A549 (cell line): ENCODE data around the gene CLHC1. TPM values are rescaled to one million over a fixed set of nuclear protein-coding genes. Genes with fewer than 3 reads are reported as not detected.
"Not testable (repeated sequence)": the region's sequence is repeated elsewhere in the genome, so short reads cannot be mapped to it uniquely, and the experiment has no call there.

Experiments
- ATAC-seq, 2 experiments: fragments of 200-7000 bp in 1 of 2; fragments of >200 bp in 1 of 2; cut with Nextera tagmentation in 1 of 2; cut with Tn5 transposase in 1 of 2; 3 replicates each; pipeline versions ENCODE4 v1.8.0 to v1.9.1; 2018 to 2020; ENCODE audit warnings: mild to moderate bottlenecking in 1 of 2, moderate library complexity in 1 of 2
- CTCF ChIA-PET: fragments of 300-600 bp; sonication (Branson Sonifier 250); formaldehyde crosslinking; extraction: SDS; loops from one replicate; lab custom pipeline; 2021; ENCODE audit warnings: antibody characterized with exemption, inconsistent platforms; lab: Yijun Ruan, JAX
- POLR2A ChIA-PET: fragments of 350-600 bp; formaldehyde crosslinking; extraction: SDS; loops from one replicate; lab custom pipeline; 2021; ENCODE audit warnings: antibody characterized with exemption, inconsistent platforms; lab: Yijun Ruan, JAX
- DNase-seq, 2 experiments: peaks; one replicate each; pipeline versions ENCODE4 v3.0.0 to v3.0.0-alpha.2; 2011 to 2016; ENCODE audit warnings: low read depth in 1 of 2, low spot score in 1 of 2
- FAIRE-seq: peaks from 2 replicates; lab custom pipeline; 2011; peaks lifted over from hg19 to GRCh38; lab: Jason Lieb, UNC
- H3K27ac ChIP-seq, 2 experiments: fragments of >200 bp; sonication (Bioruptor Twin); formaldehyde crosslinking; 3 replicates each; pipeline ENCODE4 v1.5.1; 2016 to 2017
- H3K4me1 ChIP-seq: fragments of >200 bp; sonication (Bioruptor Twin); formaldehyde crosslinking; 3 replicates; pipeline ENCODE4 v1.6.1; 2016
- H3K4me2 ChIP-seq: fragments of >200 bp; sonication (Bioruptor Twin); formaldehyde crosslinking; 3 replicates; pipeline ENCODE4 v1.6.1; 2016
- H3K4me3 ChIP-seq: fragments of >200 bp; sonication (Bioruptor Twin); formaldehyde crosslinking; 3 replicates; pipeline ENCODE4 v1.5.1; 2016
- H3K9me3 ChIP-seq: fragments of >200 bp; sonication (Bioruptor Twin); formaldehyde crosslinking; 3 replicates; pipeline ENCODE4 v1.6.1; 2016
- CEBPB ChIP-seq, 2 experiments: fragments of >200 bp in 1 of 2; sonication (Bioruptor Twin) in 1 of 2; formaldehyde crosslinking in 1 of 2; IDR thresholded peaks; 2 replicates each; pipeline ENCODE4 v1.6.1; 2012 to 2016
- CHD2 ChIP-seq: fragments of 150-350 bp; IDR thresholded peaks from 2 replicates; pipeline ENCODE4 v1.6.1; 2014; ENCODE audit warnings: low read length; ENCODE audit not compliant: partially characterized antibody
- FOSL2 ChIP-seq, 2 experiments: fragments of 450-650 bp in 1 of 2; fragments of >200 bp in 1 of 2; sonication (Bioruptor Twin) in 1 of 2; formaldehyde crosslinking; IDR thresholded peaks; 2 replicates each; pipeline versions ENCODE4 v1.5.0 to v1.6.1; 2016 to 2020; ENCODE audit warnings: mild to moderate bottlenecking in 1 of 2, moderate library complexity in 1 of 2
- HDAC2 ChIP-seq: fragments of 200-600 bp; sonication (generic); IDR thresholded peaks from 2 replicates; pipeline ENCODE4 v1.6.1; 2016
- HEYL ChIP-seq: fragments of 250-450 bp; sonication (Bioruptor Pico); IDR thresholded peaks from 2 replicates; pipeline ENCODE4 v1.8.0; 2021; ENCODE audit warnings: mild to moderate bottlenecking, moderate library complexity
- HOXB13 ChIP-seq: fragments of 250-450 bp; sonication (Bioruptor Pico); IDR thresholded peaks from 2 replicates; pipeline ENCODE4 v1.5.0; 2020; ENCODE audit warnings: low read depth, mild to moderate bottlenecking, moderate library complexity
- JUN ChIP-seq, 2 experiments: fragments of >200 bp; sonication (Bioruptor Twin); formaldehyde crosslinking; IDR thresholded peaks; 2 replicates in 1 of 2; 3 replicates in 1 of 2; pipeline ENCODE4 v1.6.1; 2016 to 2017
- JUNB ChIP-seq: fragments of >200 bp; sonication (Bioruptor Twin); formaldehyde crosslinking; IDR thresholded peaks from 2 replicates; pipeline ENCODE4 v1.6.1; 2016
- MAFK ChIP-seq: fragments of 450-650 bp; IDR thresholded peaks from 2 replicates; pipeline ENCODE4 v1.6.1; 2014; ENCODE audit not compliant: partially characterized antibody
- MYC ChIP-seq: IDR thresholded peaks from 2 replicates; pipeline ENCODE4 v1.6.1; 2012; ENCODE audit warnings: mild to moderate bottlenecking, inconsistent platforms, low read length, improper control_type of control experiment, borderline replicate concordance
- NFE2L2 ChIP-seq: fragments of 150-350 bp; conservative IDR thresholded peaks from 2 replicates; pipeline ENCODE4 v1.6.1; 2014; ENCODE audit warnings: low read length
- POLR2AphosphoS2 ChIP-seq: conservative IDR thresholded peaks from 2 replicates; pipeline ENCODE4 v1.6.1; 2012; ENCODE audit warnings: low read length, improper control_type of control experiment, inconsistent platforms
- ZC3H11A ChIP-seq: fragments of 450-650 bp; IDR thresholded peaks from 2 replicates; pipeline ENCODE4 v1.6.1; 2014; ENCODE audit warnings: antibody characterized with exemption, mild to moderate bottlenecking
- ZNF302 ChIP-seq: fragments of 250-450 bp; sonication (Bioruptor Pico); IDR thresholded peaks from 2 replicates; pipeline ENCODE4 v1.9.0; 2021; ENCODE audit warnings: inconsistent platforms, mild to moderate bottlenecking, moderate library complexity
- ZSCAN20 ChIP-seq: fragments of 250-450 bp; sonication (Bioruptor Pico); IDR thresholded peaks from 2 replicates; pipeline ENCODE4 v1.8.0; 2022; ENCODE audit warnings: mild to moderate bottlenecking, moderate library complexity
- WGBS: methylation state at CpG from one replicate; pipeline ENCODE4 v1.1.6; 2017; ENCODE audit errors: missing lambda C conversion rate; 5-methylcytosine and 5-hydroxymethylcytosine counted together
- polyA plus RNA-seq, 4 experiments: library from polyadenylated mRNA; depleted of rRNA in 3 of 4; stranded (reverse); fragments of >200 nt; fragmentation: RNase III in 1 of 4; extraction: RNeasy Plus Mini Kit Qiagen cat#74134 plus additional on column Dnase treatment in 1 of 4; gene quantifications; 2 replicates in 3 of 4; 3 replicates in 1 of 4; pipeline ENCODE4 v1.2.3, GENCODE V29; 2011 to 2017
- TF ChIP-seq, protein P1 (sequence below): fragments of >200 bp; sonication (Bioruptor Twin); formaldehyde crosslinking; IDR thresholded peaks from 3 replicates; pipeline ENCODE4 v1.5.1; 2016
- TF ChIP-seq, protein P2 (sequence below): IDR thresholded peaks from 2 replicates; pipeline ENCODE4 v1.6.1; 2012
- TF ChIP-seq, protein P3 (sequence below): IDR thresholded peaks from 2 replicates; pipeline ENCODE4 v1.6.1; 2012; ENCODE audit warnings: low read depth, borderline replicate concordance

Gene CLHC1
- polyA plus RNA-seq, 2 of the 4 experiments (the other 2 are of a cell fraction) = 3.2 to 8.5 TPM

DNA sequence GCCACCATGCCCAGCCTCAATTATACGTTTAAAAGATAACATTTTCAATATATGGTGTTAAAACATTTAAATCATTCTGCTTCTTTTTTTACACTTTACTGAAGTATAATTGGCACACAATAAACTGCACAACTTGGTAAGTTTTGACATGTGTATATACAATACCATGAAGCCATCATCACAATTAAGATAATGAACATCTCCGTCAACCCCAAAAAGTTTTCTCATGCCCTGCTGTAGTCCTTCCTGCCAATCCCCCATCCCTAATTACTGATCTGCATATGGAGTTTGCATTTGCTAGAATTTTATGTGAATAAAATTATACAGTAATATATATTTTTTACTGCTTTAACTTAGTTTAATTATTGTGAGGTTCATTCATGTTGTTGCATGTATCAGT, 96.6 kb downstream of the CLHC1 start:
- H3K4me1 ChIP-seq = 0 out of 3 replicates have a peak, but pooled peaks cover 6% of the 10 kb centered on the region
- no peak overlapping the region for H3K4me2 ChIP-seq
- ATAC-seq = no peak
- TF ChIP-seq HDAC2 (no peak), ZSCAN20 (CRISPR knock-in tag) (no peak)
- TF ChIP-seq, all 56 proteins: peak for 0
- Histone ChIP-seq H3K27ac (no peak overlapping the region), H3K9me3 (no peaks in the 10 kb centered on the region), H3K4me3 (no peak overlapping the region)
- CTCF ChIA-PET = interaction anchor here (1.3 kb wide), 1 partner anchor 8 kb away, joined by 4 read pairs; no protein-coding TSS in a partner anchor
- FAIRE-seq (no peak), DNase-seq (no peak)
- POLR2A ChIA-PET = no interaction called here
- 94% methylated on average over 2 of the region's 2 CpGs for WGBS

DNA sequence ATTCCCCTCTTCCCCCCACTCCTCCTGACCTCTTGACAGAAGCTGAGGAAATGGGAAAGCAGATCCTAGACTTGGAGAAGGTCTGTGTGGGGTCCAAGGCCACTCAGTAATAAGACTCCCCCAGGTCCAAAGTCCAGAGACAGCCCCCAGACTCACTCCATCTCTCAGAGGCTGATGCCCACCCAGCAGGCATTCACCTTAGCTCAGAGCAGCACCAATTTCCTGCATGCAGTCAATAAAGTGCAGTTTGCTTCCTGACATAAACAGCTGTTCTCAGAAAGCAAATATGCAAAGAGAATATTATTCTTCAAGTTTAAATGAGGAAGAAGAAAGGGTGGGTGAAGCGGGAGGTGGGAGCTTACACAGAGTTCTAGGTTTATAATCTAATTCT, 97.8 kb downstream of the CLHC1 start:
- Histone ChIP-seq H3K9me3 (no peaks in the 10 kb centered on the region), H3K4me2 (no peak overlapping the region), H3K27ac (no peak overlapping the region), H3K4me1 (0 out of 3 replicates have a peak, but pooled peaks cover 6% of the 10 kb centered on the region), H3K4me3 (no peak overlapping the region)
- TF ChIP-seq CEBPB (IDR thresholded peaks at IDR 0.05) (no peak), JUNB (no peak), NFE2L2 (no peak), FOSL2 (IDR thresholded peaks at IDR 0.05) (no peak), FOSL2 (CRISPR knock-in tag; IDR thresholded peaks at IDR 0.05) (no peak), HEYL (CRISPR knock-in tag) (no peak), HOXB13 (CRISPR knock-in tag) (no peak)
- TF ChIP-seq, protein P1, sequence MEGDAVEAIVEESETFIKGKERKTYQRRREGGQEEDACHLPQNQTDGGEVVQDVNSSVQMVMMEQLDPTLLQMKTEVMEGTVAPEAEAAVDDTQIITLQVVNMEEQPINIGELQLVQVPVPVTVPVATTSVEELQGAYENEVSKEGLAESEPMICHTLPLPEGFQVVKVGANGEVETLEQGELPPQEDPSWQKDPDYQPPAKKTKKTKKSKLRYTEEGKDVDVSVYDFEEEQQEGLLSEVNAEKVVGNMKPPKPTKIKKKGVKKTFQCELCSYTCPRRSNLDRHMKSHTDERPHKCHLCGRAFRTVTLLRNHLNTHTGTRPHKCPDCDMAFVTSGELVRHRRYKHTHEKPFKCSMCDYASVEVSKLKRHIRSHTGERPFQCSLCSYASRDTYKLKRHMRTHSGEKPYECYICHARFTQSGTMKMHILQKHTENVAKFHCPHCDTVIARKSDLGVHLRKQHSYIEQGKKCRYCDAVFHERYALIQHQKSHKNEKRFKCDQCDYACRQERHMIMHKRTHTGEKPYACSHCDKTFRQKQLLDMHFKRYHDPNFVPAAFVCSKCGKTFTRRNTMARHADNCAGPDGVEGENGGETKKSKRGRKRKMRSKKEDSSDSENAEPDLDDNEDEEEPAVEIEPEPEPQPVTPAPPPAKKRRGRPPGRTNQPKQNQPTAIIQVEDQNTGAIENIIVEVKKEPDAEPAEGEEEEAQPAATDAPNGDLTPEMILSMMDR = no peak
- TF ChIP-seq, protein P2, sequence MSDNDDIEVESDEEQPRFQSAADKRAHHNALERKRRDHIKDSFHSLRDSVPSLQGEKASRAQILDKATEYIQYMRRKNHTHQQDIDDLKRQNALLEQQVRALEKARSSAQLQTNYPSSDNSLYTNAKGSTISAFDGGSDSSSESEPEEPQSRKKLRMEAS = no peak
- no peak for ATAC-seq
- CTCF ChIA-PET = interaction anchor here (0.6 to 1.5 kb wide), 4 partner anchors 34 to 85 kb away, joined by 3 to 5 read pairs (median 3); partner anchors contain the start of gene RTN4
- no peak for FAIRE-seq
- 100% methylated on average over 1 of the region's 1 CpG for WGBS
- no peak for DNase-seq
- POLR2A ChIA-PET = no interaction called here

DNA sequence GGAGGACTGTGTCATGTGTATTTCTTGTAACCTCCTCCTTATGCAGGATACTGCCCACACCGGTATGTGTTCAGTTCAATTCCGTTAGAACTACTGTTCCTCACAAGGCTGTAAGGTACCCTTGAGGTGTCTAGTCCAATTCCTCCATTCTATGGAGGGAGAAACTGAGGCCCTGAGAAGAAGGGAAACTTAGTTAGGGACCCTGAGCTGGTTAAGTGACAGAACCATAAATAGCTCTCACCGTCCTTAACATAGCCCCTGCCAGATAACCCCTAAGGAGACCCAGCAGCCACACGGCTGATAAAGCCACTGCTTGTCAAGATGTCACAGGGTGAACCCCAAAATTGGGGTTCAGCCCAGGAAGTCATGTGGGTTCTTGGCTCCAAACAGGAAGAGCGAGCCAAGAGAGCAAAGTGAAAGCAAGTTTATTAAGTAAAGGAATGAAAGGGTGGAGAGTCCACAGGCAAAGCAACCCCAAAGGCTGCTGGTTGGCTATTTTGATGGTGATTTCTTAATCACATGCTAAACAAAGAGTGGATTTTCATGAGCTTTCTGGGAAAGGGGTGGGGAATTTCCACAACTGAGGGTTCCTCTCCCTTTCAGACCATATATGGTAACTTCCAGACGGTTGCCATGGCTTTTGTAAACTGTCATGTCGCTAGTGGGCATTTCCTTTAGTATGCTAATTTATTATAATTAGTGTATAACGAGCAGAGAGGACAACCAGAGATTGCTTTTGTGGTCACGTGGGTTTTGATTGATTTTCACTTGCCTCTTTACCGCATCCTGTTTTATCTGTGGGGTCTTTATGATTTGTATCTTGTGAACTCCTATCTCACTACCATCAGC, 98.4 kb downstream of the CLHC1 start:
- WGBS = 84% methylated on average over 10 of the region's 10 CpGs
- Histone ChIP-seq H3K4me3 (no peak overlapping the region), H3K27ac (0 out of 6 replicates have a peak overlapping the region, but pooled peaks of 1 of the 2 experiments have one; percentile 0), H3K4me1 (0 out of 3 replicates have a peak, but pooled peaks cover 6% of the 10 kb centered on the region), H3K9me3 (no peaks in the 10 kb centered on the region), H3K4me2 (0 out of 3 replicates have a peak overlapping the region, but pooled peaks have one; percentile 18)
- ATAC-seq (peak in 1 of 2 experiments; percentile 62; a peak in 3 of 6 replicates), DNase-seq (peak in 1 of 2 experiments; percentile 57), FAIRE-seq (no peak)
- no peak for TF ChIP-seq POLR2AphosphoS2
- CTCF ChIA-PET = interaction anchor here (0.9 to 1.5 kb wide), 4 partner anchors 35 to 85 kb away, joined by 3 to 5 read pairs (median 3); partner anchors contain the start of gene RTN4
- POLR2A ChIA-PET = no interaction called here

DNA sequence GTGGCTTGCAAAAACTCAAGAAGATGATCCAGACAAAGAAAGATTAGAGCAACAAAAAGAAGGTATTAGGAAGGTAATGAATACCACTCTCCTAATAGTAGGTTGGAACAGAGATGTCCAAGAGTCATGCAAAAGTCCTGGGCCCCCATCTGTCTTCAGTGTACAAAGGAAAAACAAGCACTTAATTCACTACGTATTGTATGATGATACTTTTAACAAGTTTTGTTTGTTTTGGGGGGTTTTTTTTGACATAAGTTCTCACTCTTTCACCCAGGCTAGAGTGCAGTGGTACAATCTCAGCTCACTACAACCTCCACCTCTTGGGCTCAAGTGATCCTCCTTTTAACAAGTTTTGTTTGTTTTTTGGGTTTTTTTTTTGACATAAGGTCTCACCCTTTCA, 101.2 kb downstream of the CLHC1 start:
- whole genome bisulfite sequencing = 84% methylated on average over 1 of the region's 1 CpG
- no peak for ATAC-seq
- H3K4me2 ChIP-seq = no peak overlapping the region
- no peak for FAIRE-seq
- POLR2A ChIA-PET = no interaction called here
- DNase-seq = no peak
- TF ChIP-seq ZC3H11A (no peak), MAFK (no peak), HOXB13 (CRISPR knock-in tag) (no peak), POLR2AphosphoS2 (no peak), CHD2 (no peak), ZNF302 (CRISPR knock-in tag) (no peak), MYC (no peak), JUN (IDR thresholded peaks at IDR 0.05) (no peak), JUNB (no peak)
- TF ChIP-seq, protein P2 = no peak
- TF ChIP-seq, protein P3, sequence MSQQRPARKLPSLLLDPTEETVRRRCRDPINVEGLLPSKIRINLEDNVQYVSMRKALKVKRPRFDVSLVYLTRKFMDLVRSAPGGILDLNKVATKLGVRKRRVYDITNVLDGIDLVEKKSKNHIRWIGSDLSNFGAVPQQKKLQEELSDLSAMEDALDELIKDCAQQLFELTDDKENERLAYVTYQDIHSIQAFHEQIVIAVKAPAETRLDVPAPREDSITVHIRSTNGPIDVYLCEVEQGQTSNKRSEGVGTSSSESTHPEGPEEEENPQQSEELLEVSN = no peak
- no peaks in the 10 kb centered on the region for H3K9me3 ChIP-seq
- no peak overlapping the region for H3K27ac ChIP-seq
- CTCF ChIA-PET = interaction anchor here (0.8 to 1.5 kb wide), 3 partner anchors 8 to 27 kb away, joined by 3 to 5 read pairs (median 3); no protein-coding TSS in a partner anchor
- 0 out of 3 replicates have a peak, but pooled peaks cover 6% of the 10 kb centered on the region for H3K4me1 ChIP-seq
- no peak overlapping the region for H3K4me3 ChIP-seq

DNA sequence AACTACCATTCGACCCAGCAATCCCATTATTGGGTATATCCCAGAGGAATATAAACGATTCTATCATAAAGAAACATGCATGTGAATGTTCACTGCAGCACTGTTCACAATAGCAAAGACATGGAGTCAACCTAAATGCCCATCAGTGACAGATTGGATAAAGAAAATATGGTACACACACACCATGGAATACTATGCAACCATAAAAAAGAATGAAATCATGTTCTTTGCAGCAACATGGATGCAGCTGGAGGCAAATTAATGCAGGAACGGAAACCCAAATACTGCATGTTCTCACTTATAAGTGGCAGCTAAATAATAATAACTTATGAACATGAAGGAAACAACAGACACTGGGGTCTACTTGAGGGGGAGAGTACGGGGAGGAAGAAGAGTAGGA, 105.5 kb downstream of the CLHC1 start:
- H3K4me3 ChIP-seq, DNase-seq, H3K9me3 ChIP-seq, POLR2A ChIA-PET, H3K4me1 ChIP-seq, H3K4me2 ChIP-seq, H3K27ac ChIP-seq, FAIRE-seq, ATAC-seq: not testable (repeated sequence)
- WGBS = 69% methylated on average over 4 of the region's 4 CpGs
- CTCF ChIA-PET = interaction anchor here (1.1 to 2.4 kb wide), 7 partner anchors 9 to 227 kb away, joined by 3 to 9 read pairs (median 4); partner anchors contain the start of gene RTN4
